Keratinocyte (primary cell): ENCODE results near the gene LIG3.

Source experiments
- CTCF ChIP-seq, 3 experiments: IDR thresholded peaks in 1 of 3; conservative IDR thresholded peaks in 1 of 3; optimal IDR thresholded peaks in 1 of 3; 2 replicates in 2 of 3; 3 replicates in 1 of 3; pipeline versions ENCODE3 to v1.5.1; 2011; ENCODE audit warnings: low read length in 3 of 3, mild to moderate bottlenecking in 3 of 3, moderate library complexity in 2 of 3, control low read depth in 1 of 3, inconsistent platforms in 1 of 3; ENCODE audit not compliant: insufficient read depth in 2 of 3; ENCODE audit errors: extremely low read depth in 1 of 3
- EZH2 ChIP-seq: IDR thresholded peaks from one replicate; pipeline ENCODE4 v1.6.1; 2012; ENCODE audit warnings: inconsistent platforms, mild to moderate bottlenecking, low read length, moderate library complexity

GRCh38 chr17:35052780-35053179 lies 72.5 kb downstream of the LIG3 start:
- TF ChIP-seq CTCF (optimal IDR thresholded peaks at IDR 0.05 in 1 of 3, IDR thresholded peaks at IDR 0.05 in 1 of 3, conservative IDR thresholded peaks at IDR 0.05 in 1 of 3; ENCODE audit: extremely low read depth in 1 of 3, insufficient read depth in 2 of 3, low read length in 3 of 3) (no peak), EZH2 (no peak)
